HepG2 (cell line): Measurements from ENCODE around the gene ST6GALNAC4. TPM values are rescaled to one million over a fixed set of nuclear protein-coding genes. Genes with fewer than 3 reads are reported as not detected.

Experiments
- HDAC1 ChIP-seq: sonication (generic); formaldehyde crosslinking; IDR thresholded peaks from 2 replicates; pipeline ENCODE4 v1.5.1; 2020; ENCODE audit warnings: mild to moderate bottlenecking, missing genetic modification reagents
- IKZF1 ChIP-seq: fragments of 450-650 bp; IDR thresholded peaks from 2 replicates; pipeline ENCODE4 v1.7.1; 2016
- MED8 ChIP-seq: sonication (generic); formaldehyde crosslinking; IDR thresholded peaks from 2 replicates; pipeline ENCODE4 v1.8.1; 2023; ENCODE audit warnings: mild to moderate bottlenecking, missing genetic modification reagents; ENCODE audit not compliant: insufficient replicate concordance
- SPEN ChIP-seq: sonication (generic); formaldehyde crosslinking; IDR thresholded peaks from 2 replicates; pipeline ENCODE4 v1.5.1; 2020; ENCODE audit warnings: low read depth, mild to moderate bottlenecking, missing genetic modification reagents
- TCF12 ChIP-seq, 2 experiments: fragments of 450-650 bp in 1 of 2; sonication (generic) in 1 of 2; formaldehyde crosslinking in 1 of 2; IDR thresholded peaks; 2 replicates each; pipeline versions ENCODE4 v1.6.1 to v1.8.0; 2017 to 2022; ENCODE audit warnings: antibody characterized with exemption in 1 of 2, mild to moderate bottlenecking in 1 of 2, missing genetic modification reagents in 1 of 2, moderate library complexity in 1 of 2
- ZNF460 ChIP-seq: sonication (generic); formaldehyde crosslinking; IDR thresholded peaks from 2 replicates; pipeline ENCODE4 v1.5.1; 2020; ENCODE audit warnings: missing genetic modification reagents, mild to moderate bottlenecking, borderline replicate concordance
- ZNF678 ChIP-seq: sonication (generic); formaldehyde crosslinking; IDR thresholded peaks from 2 replicates; pipeline ENCODE4 v1.4.0; 2020; ENCODE audit warnings: mild to moderate bottlenecking, missing genetic modification reagents
- ZNF746 ChIP-seq: sonication (generic); formaldehyde crosslinking; IDR thresholded peaks from 2 replicates; pipeline ENCODE4 v1.8.0; 2022; ENCODE audit warnings: mild to moderate bottlenecking, missing genetic modification reagents
- polyA plus RNA-seq, 8 experiments: library from polyadenylated mRNA; depleted of rRNA in 3 of 8; stranded (reverse) in 7 of 8; unstranded in 1 of 8; fragments of >200 nt; fragmentation: Illumina TruSeq in 4 of 8; extraction: Trizol in 4 of 8; gene quantifications; 2 replicates each; pipeline versions ENCODE4 v1.2.1 to v1.2.3, GENCODE V29; 2011 to 2016; ENCODE audit warnings: low read depth in 4 of 8, missing spikeins in 1 of 8, mixed read lengths in 1 of 8; ENCODE audit not compliant: insufficient read depth in 1 of 8
- total RNA-seq, 5 experiments: library from RNA; depleted of rRNA; stranded (reverse); fragments of >200 nt; fragmentation: Illumina TruSeq; extraction: Trizol; gene quantifications; 2 replicates each; pipeline ENCODE4 v1.2.3, GENCODE V29; 2016; ENCODE audit warnings: low read depth in 1 of 5
- TF ChIP-seq, protein P1 (sequence below): sonication (generic); formaldehyde crosslinking; IDR thresholded peaks from 2 replicates; pipeline ENCODE4 v1.4.0; 2020; ENCODE audit warnings: mild to moderate bottlenecking, low read depth, missing genetic modification reagents
- TF ChIP-seq, protein P2 (sequence below): sonication (generic); formaldehyde crosslinking; IDR thresholded peaks from 2 replicates; pipeline ENCODE4 v1.5.0; 2020; ENCODE audit warnings: mild to moderate bottlenecking, missing genetic modification reagents, borderline replicate concordance
- TF ChIP-seq, protein P3 (sequence below): sonication (generic); formaldehyde crosslinking; IDR thresholded peaks from 2 replicates; pipeline ENCODE4 v1.8.1; 2023; ENCODE audit warnings: missing genetic modification reagents, mild to moderate bottlenecking, borderline replicate concordance
- TF ChIP-seq, protein P4 (sequence below): sonication (generic); formaldehyde crosslinking; IDR thresholded peaks from 2 replicates; pipeline ENCODE4 v1.4.0; 2020; ENCODE audit warnings: mild to moderate bottlenecking, missing genetic modification reagents
- TF ChIP-seq, protein P5 (sequence below): sonication (generic); formaldehyde crosslinking; IDR thresholded peaks from 2 replicates; pipeline ENCODE4 v1.4.0; 2020; ENCODE audit warnings: missing genetic modification reagents
- TF ChIP-seq, protein P6 (sequence below): sonication (generic); formaldehyde crosslinking; IDR thresholded peaks from 2 replicates; pipeline ENCODE4 v1.4.0; 2020; ENCODE audit warnings: missing genetic modification reagents, borderline replicate concordance

Gene ST6GALNAC4
- total and polyA plus RNA-seq, 2 of the 13 experiments (the other 11 are each of a cell fraction or from before 2014, with no cell fraction given) = 18.8 to 27.7 TPM

DNA sequence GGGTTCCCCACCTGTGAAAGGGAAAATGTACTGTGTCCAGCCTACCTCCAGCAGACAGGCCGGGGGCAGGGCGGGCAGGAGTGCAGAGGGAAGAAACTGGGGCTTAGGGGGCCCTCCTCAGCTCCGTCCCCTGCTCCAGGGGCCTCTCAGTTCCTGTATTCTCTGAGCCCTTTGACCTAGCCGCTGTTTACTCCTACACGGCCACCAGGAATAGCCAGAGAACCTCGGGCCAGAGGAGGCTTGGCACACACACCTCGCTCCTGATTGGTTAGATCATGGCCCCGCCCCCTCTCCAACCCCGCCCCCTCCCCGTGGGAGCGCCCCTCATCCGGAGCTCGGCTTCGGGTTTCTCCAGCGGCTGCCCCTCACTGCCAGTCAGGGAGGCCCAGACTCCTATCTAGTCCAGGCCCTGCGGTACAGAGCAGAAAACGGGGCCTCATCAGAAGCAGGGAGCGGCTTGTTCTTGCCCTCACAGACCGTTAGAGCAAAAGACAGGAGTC, 19.6 kb downstream of the ST6GALNAC4 start (continued):
- TF ChIP-seq, protein P1, sequence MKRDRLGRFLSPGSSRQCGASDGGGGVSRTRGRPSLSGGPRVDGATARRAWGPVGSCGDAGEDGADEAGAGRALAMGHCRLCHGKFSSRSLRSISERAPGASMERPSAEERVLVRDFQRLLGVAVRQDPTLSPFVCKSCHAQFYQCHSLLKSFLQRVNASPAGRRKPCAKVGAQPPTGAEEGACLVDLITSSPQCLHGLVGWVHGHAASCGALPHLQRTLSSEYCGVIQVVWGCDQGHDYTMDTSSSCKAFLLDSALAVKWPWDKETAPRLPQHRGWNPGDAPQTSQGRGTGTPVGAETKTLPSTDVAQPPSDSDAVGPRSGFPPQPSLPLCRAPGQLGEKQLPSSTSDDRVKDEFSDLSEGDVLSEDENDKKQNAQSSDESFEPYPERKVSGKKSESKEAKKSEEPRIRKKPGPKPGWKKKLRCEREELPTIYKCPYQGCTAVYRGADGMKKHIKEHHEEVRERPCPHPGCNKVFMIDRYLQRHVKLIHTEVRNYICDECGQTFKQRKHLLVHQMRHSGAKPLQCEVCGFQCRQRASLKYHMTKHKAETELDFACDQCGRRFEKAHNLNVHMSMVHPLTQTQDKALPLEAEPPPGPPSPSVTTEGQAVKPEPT = no peak
- TF ChIP-seq, protein P2, sequence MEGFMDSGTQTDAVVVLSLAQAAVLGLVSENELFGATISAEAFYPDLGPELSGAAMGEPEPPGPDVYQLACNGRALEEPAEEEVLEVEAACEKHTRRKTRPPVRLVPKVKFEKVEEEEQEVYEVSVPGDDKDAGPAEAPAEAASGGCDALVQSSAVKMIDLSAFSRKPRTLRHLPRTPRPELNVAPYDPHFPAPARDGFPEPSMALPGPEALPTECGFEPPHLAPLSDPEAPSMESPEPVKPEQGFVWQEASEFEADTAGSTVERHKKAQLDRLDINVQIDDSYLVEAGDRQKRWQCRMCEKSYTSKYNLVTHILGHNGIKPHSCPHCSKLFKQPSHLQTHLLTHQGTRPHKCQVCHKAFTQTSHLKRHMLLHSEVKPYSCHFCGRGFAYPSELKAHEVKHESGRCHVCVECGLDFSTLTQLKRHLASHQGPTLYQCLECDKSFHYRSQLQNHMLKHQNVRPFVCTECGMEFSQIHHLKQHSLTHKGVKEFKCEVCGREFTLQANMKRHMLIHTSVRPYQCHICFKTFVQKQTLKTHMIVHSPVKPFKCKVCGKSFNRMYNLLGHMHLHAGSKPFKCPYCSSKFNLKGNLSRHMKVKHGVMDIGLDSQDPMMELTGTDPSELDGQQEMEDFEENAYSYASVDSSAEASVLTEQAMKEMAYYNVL = no peak; the same call in 1 of the 2 replicates
- TF ChIP-seq, protein P3, sequence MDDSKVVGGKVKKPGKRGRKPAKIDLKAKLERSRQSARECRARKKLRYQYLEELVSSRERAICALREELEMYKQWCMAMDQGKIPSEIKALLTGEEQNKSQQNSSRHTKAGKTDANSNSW (CRISPR knock-in tag) = no peak
- TF ChIP-seq, protein P4, sequence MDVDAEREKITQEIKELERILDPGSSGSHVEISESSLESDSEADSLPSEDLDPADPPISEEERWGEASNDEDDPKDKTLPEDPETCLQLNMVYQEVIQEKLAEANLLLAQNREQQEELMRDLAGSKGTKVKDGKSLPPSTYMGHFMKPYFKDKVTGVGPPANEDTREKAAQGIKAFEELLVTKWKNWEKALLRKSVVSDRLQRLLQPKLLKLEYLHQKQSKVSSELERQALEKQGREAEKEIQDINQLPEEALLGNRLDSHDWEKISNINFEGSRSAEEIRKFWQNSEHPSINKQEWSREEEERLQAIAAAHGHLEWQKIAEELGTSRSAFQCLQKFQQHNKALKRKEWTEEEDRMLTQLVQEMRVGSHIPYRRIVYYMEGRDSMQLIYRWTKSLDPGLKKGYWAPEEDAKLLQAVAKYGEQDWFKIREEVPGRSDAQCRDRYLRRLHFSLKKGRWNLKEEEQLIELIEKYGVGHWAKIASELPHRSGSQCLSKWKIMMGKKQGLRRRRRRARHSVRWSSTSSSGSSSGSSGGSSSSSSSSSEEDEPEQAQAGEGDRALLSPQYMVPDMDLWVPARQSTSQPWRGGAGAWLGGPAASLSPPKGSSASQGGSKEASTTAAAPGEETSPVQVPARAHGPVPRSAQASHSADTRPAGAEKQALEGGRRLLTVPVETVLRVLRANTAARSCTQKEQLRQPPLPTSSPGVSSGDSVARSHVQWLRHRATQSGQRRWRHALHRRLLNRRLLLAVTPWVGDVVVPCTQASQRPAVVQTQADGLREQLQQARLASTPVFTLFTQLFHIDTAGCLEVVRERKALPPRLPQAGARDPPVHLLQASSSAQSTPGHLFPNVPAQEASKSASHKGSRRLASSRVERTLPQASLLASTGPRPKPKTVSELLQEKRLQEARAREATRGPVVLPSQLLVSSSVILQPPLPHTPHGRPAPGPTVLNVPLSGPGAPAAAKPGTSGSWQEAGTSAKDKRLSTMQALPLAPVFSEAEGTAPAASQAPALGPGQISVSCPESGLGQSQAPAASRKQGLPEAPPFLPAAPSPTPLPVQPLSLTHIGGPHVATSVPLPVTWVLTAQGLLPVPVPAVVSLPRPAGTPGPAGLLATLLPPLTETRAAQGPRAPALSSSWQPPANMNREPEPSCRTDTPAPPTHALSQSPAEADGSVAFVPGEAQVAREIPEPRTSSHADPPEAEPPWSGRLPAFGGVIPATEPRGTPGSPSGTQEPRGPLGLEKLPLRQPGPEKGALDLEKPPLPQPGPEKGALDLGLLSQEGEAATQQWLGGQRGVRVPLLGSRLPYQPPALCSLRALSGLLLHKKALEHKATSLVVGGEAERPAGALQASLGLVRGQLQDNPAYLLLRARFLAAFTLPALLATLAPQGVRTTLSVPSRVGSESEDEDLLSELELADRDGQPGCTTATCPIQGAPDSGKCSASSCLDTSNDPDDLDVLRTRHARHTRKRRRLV (CRISPR knock-in tag) = no peak
- TF ChIP-seq TCF12 (IDR thresholded peaks at IDR 0.05) (no peak), TCF12 (CRISPR knock-in tag; IDR thresholded peaks at IDR 0.05) (0 out of 2 replicates have a peak, but pooled peaks have one; percentile 42), MED8 (CRISPR knock-in tag) (no peak), IKZF1 (no peak), ZNF746 (CRISPR knock-in tag) (peak; percentile 72; the same call in 1 of the 2 replicates), HDAC1 (CRISPR knock-in tag) (peak; percentile 63), ZNF460 (CRISPR knock-in tag) (no peak; the same call in 1 of the 2 replicates), ZNF678 (no peak), SPEN (CRISPR knock-in tag) (no peak)
- TF ChIP-seq, protein P5, sequence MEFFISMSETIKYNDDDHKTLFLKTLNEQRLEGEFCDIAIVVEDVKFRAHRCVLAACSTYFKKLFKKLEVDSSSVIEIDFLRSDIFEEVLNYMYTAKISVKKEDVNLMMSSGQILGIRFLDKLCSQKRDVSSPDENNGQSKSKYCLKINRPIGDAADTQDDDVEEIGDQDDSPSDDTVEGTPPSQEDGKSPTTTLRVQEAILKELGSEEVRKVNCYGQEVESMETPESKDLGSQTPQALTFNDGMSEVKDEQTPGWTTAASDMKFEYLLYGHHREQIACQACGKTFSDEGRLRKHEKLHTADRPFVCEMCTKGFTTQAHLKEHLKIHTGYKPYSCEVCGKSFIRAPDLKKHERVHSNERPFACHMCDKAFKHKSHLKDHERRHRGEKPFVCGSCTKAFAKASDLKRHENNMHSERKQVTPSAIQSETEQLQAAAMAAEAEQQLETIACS (CRISPR knock-in tag) = no peak
- TF ChIP-seq, protein P6, sequence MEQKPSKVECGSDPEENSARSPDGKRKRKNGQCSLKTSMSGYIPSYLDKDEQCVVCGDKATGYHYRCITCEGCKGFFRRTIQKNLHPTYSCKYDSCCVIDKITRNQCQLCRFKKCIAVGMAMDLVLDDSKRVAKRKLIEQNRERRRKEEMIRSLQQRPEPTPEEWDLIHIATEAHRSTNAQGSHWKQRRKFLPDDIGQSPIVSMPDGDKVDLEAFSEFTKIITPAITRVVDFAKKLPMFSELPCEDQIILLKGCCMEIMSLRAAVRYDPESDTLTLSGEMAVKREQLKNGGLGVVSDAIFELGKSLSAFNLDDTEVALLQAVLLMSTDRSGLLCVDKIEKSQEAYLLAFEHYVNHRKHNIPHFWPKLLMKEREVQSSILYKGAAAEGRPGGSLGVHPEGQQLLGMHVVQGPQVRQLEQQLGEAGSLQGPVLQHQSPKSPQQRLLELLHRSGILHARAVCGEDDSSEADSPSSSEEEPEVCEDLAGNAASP = peak; percentile 62
